ENCODE results near the gene MRPS18C.
"Not testable (repeated sequence)": the region's sequence is repeated elsewhere in the genome, so short reads cannot be mapped to it uniquely, and the experiment has no call there.

Gene MRPS18C

DNA sequence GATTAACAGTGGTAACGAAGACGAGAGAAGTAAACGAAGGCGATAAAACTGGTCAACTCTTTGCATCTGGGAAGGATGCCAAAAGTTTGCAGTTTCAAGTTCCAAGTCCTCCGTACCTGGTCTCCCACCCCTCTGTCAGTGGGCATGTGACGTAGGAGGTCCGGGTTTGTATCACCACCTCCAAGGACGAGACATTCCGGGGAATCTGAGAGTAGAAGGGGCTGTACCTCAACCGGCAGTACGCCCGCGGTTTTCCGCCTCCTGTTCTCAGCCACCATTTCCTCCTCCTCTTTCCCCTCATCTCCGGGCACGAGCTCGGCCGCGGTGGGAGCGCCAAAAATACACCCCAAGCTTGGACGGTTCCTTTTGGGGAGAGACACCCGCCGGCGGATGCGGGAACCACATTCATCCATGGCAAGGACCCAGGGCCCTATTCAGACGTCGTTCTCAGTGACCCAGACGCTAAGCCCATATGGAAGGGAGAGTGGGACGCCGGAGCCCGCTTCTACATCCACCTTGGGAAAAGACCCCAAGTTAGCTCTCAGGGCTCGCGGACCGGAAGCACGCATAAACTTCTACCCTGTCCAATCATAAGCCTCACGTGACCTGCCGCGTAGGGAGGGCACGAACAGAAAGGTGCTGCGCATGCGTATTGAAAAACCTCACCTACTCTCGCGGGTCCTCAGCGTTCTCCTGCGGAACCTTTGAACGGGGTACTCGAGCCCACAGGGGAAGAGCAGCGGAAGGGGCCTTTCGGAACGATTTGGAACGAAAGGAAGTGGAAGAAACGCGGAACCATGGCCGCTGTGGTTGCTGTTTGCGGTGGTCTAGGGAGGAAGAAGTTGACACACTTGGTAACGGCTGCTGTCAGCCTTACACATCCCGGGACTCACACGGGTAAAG lies at the start of gene MRPS18C, which contains the start of gene HELQ:
MRPS18C (plus strand) TSS at position 778 of the 903 bp plus-strand sequence; CDS start at position 798, 20 bp downstream.
HELQ (minus strand) TSS at position 543 of the 903 bp plus-strand sequence; CDS start at position 413, 130 bp downstream.
- DNase-seq (ENCODE audit: low spot score), result peak; percentile 96

DNA sequence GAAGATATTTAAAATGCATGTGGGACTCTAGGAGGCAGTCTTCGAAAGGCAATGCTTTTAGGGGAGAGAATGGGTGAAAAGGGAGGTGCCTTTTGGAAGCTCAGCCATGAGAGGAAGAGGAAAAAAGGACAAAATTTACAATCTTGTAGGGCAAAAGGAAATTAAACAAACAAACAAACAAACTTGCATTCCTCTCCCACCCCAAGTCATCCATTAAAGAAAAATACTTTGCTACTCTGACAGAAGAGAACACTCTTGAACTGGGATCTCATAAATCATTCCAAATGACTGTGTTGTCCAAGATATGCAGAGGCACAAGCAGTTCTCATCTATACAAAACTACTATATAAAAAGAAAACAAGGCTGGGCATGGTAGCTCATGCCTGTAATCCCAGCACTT lies 47.0 kb upstream of the MRPS18C start:
- no peak for DNase-seq (ENCODE audit: low spot score)

DNA sequence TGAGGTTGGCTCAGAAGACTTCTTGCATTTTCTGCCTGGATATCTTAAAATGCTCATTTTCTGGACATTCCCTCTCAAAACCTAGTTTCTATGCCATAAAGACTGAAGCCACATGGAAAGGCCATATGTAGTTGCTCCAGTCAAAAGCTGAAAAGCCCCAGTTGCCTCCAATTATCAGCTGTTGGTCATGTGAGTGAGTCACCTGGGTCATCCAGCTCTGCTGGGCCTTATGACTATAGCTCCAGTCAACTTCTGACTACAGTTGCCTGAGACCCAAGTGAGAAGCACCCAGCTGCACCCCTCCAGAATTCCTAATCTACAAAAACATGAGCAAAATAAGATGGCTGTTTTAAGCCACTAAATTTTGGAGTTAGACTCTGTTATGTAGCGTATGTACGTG lies 42.2 kb upstream of the MRPS18C start:
- no peak for DNase-seq (ENCODE audit: low spot score)

DNA sequence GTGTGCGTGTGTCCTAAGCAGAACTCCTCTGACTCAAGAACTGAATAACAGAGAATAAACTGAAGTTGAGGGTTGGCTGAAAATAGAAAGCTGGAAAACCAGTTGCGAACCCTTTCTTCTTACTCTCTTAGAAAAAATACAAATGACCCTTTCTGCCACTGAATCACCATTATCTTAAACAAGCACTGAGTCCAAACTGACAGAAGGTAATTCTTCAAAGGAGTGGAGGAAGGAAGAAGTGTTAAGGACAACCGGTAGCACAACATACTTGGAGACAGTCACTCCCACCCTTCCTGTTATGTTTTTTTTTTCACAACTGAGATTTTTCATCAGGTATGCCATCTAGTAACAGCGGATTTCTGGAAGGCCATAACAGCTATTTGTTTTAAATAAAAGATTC lies 38.3 kb upstream of the MRPS18C start:
- no peak for DNase-seq (ENCODE audit: low spot score)

DNA sequence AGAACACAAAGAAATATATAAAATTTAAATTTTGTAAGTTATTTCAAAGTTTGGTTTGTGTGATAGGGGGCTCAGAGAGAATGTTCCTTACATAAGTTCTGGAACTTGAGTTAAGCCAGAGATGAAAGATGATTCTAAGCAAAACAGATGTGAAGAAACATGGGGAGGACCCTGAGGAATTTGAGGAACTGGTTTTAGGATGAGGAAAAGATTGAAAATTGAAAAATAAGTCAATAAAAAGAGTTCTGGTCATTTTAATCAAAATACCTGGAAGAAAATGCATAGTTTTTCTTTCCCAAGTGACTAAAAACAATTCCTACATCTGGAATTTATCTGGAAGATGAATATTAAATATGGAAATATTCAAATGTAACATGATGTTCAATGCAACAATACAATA lies 37.6 kb upstream of the MRPS18C start:
- DNase-seq (ENCODE audit: low spot score), result no peak

DNA sequence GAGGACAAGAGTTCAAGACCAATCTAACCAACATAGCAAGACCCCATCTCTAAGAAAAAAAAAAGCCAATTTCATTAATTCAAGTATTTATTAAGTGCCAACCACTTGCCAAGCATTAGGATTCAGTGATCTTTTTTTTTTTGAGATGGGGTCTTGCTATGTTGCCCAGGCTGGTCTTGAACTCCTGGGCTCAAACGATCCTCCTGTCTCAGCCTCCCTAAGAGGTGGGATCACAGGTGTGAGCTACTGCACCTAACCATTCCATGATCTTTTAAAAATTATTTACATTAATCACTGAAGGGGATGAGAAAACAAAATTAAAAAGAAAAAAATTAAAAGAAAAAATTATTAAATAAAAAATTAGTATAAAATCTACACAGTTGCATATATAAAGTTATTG lies 24.7 kb upstream of the MRPS18C start:
- DNase-seq (ENCODE audit: low spot score), result no peak

DNA sequence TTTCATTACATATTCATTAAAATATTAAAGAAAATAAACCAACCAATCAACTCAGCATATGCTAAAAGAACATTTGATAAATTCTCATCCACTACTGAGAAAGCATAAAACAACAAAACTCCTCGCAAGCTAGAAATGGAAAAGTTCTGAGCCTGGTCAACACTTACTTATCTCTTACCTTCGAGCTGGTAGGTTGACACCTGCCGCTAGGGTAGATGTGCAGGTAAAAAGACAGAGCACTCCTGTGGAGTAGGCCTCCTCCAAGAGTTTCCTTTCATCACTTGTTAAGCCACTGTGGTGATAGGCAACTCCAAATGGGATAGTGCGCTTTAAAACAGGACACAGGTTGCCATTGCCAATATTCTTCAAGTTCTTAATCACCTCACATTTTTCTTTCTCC lies 19.2 kb upstream of the MRPS18C start:
- no peak for DNase-seq (ENCODE audit: low spot score)

GRCh38 chr4:83438719-83439118 lies 17.1 kb upstream of the MRPS18C start:
- no peak for DNase-seq (ENCODE audit: low spot score)

DNA sequence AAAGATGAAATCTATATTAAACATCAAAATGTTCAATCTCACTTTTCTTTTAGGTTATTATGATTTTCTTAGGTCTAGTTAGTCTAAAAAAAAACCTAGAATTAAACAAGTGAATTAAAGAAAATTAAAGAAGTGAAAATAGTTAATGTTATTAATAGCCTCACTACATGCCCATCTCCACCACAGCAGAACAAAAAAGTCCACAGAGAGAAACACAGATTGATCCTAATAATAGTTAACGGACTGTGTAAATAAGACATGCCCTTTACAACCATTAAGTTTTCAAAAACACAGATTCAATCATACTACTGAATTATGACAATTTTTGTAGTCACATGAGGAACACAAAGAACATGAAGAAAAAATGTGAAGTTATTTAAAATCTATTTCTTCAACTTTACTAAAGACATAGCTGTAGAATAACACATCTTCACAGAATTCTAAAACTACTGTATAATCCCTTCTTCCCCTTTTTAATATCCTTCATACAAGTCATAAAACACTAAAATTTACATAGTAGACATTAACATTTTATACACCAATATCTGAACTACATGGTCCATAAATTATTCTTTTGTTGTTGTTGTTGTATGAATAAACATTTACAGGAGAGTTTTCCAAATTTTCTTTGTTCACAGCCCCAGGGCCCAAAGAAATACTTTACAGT lies 15.6 kb upstream of the MRPS18C start:
- no peak for DNase-seq (ENCODE audit: low spot score)

DNA sequence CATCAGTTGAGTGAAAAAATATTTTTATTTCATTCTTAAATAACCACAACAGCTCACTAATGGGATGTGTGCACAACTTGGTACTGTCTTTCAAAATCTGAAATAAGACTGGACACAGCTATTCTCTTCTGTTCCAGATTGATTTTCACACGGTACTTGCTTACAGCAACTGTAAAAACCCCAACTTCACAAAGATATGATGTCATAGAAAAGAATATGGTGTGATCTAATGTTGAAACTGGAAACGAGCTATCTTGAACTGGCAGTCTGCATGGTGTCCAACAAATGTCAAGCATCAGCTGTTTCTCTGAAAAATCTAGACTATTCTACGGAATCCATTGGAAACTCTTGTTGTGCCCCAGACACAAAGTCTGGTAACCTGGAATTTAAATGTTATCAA lies 15.0 kb upstream of the MRPS18C start:
- DNase-seq (ENCODE audit: low spot score), result no peak

- no peak for DNase-seq (ENCODE audit: low spot score)
Observed at GRCh38 chr4:83449009-83449408, 6.8 kb upstream of the MRPS18C start.

- DNase-seq (ENCODE audit: low spot score), result no peak
Observed at GRCh38 chr4:83454686-83455085, 1.2 kb upstream of the MRPS18C start.

GRCh38 chr4:83456184-83456501 lies 285 bp downstream of the MRPS18C start:
- DNase-seq (ENCODE audit: low spot score), result no peak

DNA sequence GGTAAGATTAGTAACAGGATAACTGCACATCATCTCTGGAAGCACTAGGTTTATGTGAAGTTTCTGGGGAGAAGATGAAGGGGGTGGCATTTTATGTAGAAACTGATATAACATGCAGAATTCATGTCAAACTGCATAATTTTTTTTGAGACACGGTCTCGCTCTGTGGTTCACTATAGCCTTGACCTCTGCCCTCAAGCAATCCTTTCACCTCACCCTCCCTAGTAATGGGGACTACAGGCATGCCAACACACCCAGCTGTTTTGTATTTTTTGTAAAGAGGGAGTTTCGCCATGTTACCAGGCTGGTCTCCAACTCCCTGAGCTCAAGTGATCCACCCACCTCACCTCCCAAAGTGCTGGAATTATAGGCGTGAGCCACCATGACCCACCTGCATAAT lies 17.6 kb downstream of the MRPS18C start:
- no peak for DNase-seq (ENCODE audit: low spot score)

DNA sequence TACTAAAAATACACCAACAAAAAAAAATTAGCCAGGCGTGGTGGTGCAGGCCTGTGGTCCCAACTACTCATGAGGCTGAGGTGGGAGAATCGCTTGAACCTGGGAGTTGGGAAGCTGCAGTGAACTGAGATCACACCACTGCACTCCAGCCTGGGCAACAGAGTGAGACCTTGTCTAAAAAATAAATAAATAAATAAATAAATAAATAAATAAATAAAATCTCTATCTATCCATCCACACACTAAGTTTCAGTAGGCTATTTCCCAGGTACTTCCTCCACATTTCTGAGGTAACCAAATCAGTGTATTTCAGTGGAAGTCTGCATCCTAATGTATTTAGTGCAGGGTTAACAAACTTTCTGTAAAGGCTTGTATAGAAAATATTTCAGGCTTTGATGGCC lies 18.1 kb downstream of the MRPS18C start:
- no peak for DNase-seq (ENCODE audit: low spot score)

- peak; percentile 88 for DNase-seq (ENCODE audit: low spot score)
Observed at GRCh38 chr4:83484500-83485461, 28.9 kb downstream of the MRPS18C start, which contains the start of gene ABRAXAS1. Gene ABRAXAS1, minus strand, starts transcription at chr4:83485100. Its CDS starts 28 bp downstream, at chr4:83485072.

- DNase-seq (ENCODE audit: low spot score), result no peak
Observed at GRCh38 chr4:83486457-83487129, 30.7 kb downstream of the MRPS18C start.

DNA sequence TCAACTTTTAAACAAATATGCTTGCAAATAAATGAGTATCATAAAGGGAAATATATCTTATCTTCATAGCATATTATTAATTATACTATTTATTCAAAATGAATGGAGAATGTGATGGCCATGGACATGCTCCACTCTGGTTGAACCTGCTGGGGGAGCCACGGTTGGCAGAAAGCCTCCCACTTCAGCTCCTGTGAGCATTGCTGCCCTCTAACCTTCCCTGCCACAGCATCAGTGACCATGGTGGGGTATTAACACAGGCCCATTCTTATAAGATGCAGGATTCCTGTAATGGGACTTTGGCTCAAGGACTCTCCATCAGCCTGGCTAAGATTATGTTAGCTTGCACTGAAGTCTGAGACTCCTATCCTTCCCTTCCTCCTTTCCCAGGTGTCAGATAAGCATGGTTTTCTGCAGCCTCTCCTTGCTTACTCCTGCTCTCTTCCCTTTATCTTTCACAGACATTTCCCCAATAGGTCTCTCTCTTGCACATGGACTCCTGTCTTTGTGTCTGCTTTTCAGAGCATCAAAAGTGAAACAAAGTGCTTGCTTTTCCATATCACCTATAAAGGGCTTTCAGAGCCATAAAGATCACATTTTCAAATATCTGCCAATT lies 34.0 kb downstream of the MRPS18C start:
- no peak for DNase-seq (ENCODE audit: low spot score)

- DNase-seq (ENCODE audit: low spot score), result peak; percentile 39
Observed at GRCh38 chr4:83490876-83491450, 35.1 kb downstream of the MRPS18C start.

DNA sequence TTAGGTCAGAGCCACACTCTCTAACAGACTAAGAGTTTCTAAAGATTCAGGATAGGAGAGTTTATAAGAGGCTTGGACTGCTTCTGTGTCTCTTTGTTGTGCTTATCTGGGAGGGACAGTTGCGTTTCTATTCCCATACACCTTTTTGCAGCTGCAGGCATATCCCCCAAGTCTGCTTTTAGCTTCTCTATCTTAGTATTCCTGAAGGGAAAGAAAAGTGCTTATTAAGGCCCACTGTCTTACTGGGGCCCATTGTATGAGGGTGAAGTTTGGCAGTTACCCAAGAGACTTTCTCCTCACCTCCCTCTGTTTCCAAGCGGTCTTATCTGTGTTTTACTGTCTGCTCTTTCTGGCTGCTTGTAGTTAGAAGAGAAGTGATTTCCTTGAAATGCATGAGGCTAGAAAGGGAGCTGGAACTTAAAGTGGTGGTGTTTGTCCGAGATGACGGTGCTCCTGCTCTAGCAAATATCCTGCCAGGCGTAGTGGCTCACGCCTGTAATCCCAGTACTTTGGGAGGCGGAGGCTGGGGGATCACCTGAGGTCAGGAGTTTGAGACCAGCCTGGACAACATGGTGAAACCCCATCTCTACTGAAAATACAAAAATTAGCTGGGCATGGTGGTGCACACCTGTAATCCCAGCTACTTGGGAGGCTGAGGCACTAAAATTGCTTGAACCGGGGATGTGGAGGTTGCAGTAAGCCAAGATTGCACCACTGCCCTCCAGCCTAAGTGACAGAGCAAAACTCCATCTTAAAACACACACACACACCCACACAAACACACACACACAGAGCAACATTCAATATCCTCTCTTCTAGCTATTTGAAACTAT lies 40.4 kb downstream of the MRPS18C start:
- DNase-seq (ENCODE audit: low spot score), result not testable (repeated sequence)
